Stomach (tissue), 9 donors: ENCODE data around the gene ADAMTS15. TPM values are rescaled to one million over a fixed set of nuclear protein-coding genes. Genes with fewer than 3 reads are reported as not detected.

Experiments used
- DNase-seq, 2 donors: peaks; one replicate each; pipeline versions ENCODE4 v3.0.0 to v3.0.0-alpha.2; 2013 to 2019
- H3K27ac ChIP-seq, 5 donors: fragments of 200-600 bp in 4 of 5; sonication (generic) in 4 of 5; one replicate each; pipeline ENCODE4 v1.5.1; 2013 to 2019; ENCODE audit warnings: mild to moderate bottlenecking in 1 of 5, moderate library complexity in 1 of 5
- H3K27me3 ChIP-seq, 3 donors: fragments of 200-600 bp; sonication (generic); one replicate each; pipeline ENCODE4 v1.5.1; 2017 to 2019; ENCODE audit warnings: mixed run types in 1 of 3
- H3K36me3 ChIP-seq, 4 donors: fragments of 200-600 bp; sonication (generic); 1 replicate in 3 of 4; 2 replicates in 1 of 4; pipeline ENCODE4 v1.5.1; 2016 to 2019
- H3K4me1 ChIP-seq, 4 donors: fragments of 200-600 bp; sonication (generic); one replicate each; pipeline ENCODE4 v1.5.1; 2016 to 2019
- H3K4me3 ChIP-seq, 4 donors: fragments of 200-600 bp; sonication (generic) in 3 of 4; one replicate each; pipeline ENCODE4 v1.5.1; 2016 to 2019; ENCODE audit warnings: mild to moderate bottlenecking in 1 of 4
- H3K9me3 ChIP-seq, 4 donors: fragments of 200-600 bp; sonication (generic); one replicate each; pipeline ENCODE4 v1.5.1; 2016 to 2019
- CTCF ChIP-seq, 7 experiments: fragments of 450-650 bp in 4 of 7; fragments of 200-600 bp in 3 of 7; sonication (generic) in 3 of 7; IDR thresholded peaks; one replicate each; pipeline ENCODE4 v1.5.1; 2016 to 2019; ENCODE audit warnings: antibody characterized with exemption in 7 of 7, control low read depth in 2 of 7, mild to moderate bottlenecking in 1 of 7
- EP300 ChIP-seq: sonication (generic); formaldehyde crosslinking; IDR thresholded peaks from one replicate; pipeline ENCODE4 v1.6.1; 2017; ENCODE audit warnings: antibody characterized with exemption
- POLR2A ChIP-seq, 4 donors: fragments of 450-650 bp; IDR thresholded peaks; one replicate each; pipeline ENCODE4 v1.6.1; 2016; ENCODE audit warnings: antibody characterized with exemption in 4 of 4, control low read depth in 2 of 4, mild to moderate bottlenecking in 1 of 4, moderate library complexity in 1 of 4
- POLR2AphosphoS5 ChIP-seq, 3 donors: sonication (generic); formaldehyde crosslinking; IDR thresholded peaks; one replicate each; pipeline ENCODE4 v1.6.1; 2016; ENCODE audit warnings: antibody characterized with exemption in 3 of 3
- WGBS, 5 donors: extraction: QIAGEN DNeasy Blood & Tissue Kit in 3 of 5; methylation state at CpG; one replicate each; pipeline versions ENCODE4 v1.1.5 to v1.1.7; 2013 to 2018; 5-methylcytosine and 5-hydroxymethylcytosine counted together
- intact Hi-C: fragments of 100-400 bp; cut with DNase I; formaldehyde crosslinking; loops from one replicate; pipeline ENCODE4 v1.15.1; 2023; ENCODE audit warnings: low total_unique reads
- polyA plus RNA-seq, 3 donors: library from polyadenylated mRNA; stranded (reverse); fragments of 200-250 nt; gene quantifications; one replicate each; pipeline ENCODE4 v1.2.3, GENCODE V29; 2013
- total RNA-seq, 5 donors: library from RNA; depleted of rRNA; stranded (reverse); fragments of >200 nt; gene quantifications; one replicate each; pipeline versions ENCODE4 v1.1.0 to v1.2.3, GENCODE V29; 2014 to 2016
- donor health status: healthy with polysubstance abuse.
- donor health status: Bipolar disorder and iron deficiency.
- donor health status: healthy.

ADAMTS15 gene
- total and polyA plus RNA-seq, 8 donors, result 1.4 to 23.5 (median 2.4) TPM

GRCh38 chr11:130490682-130491449, 42.4 kb downstream of the ADAMTS15 start:
- WGBS, 5 donors, result 81 to 88% (median 85%) methylated on average over 7 of the region's 7 CpGs
- no peak overlapping the region for H3K4me3 ChIP-seq
- no peaks in the 10 kb centered on the region for H3K27me3 ChIP-seq
- H3K4me1 ChIP-seq, result peaks cover 20 to 25% (median 24%) of the 10 kb centered on the region in 4 donors
- intact Hi-C loops, result no loop called here
- DNase-seq, result no peak
- H3K27ac ChIP-seq, result no peak overlapping the region
- no peaks in the 10 kb centered on the region for H3K9me3 ChIP-seq
- no peak for TF ChIP-seq CTCF (IDR thresholded peaks at IDR 0.05)
- no peak for TF ChIP-seq EP300
- no peak for TF ChIP-seq POLR2AphosphoS5 (IDR thresholded peaks at IDR 0.05)
- no peak for TF ChIP-seq POLR2A (IDR thresholded peaks at IDR 0.05)
- no peaks in the 10 kb centered on the region for H3K36me3 ChIP-seq

GRCh38 chr11:130498181-130498580, 49.7 kb downstream of the ADAMTS15 start:
- H3K4me1 ChIP-seq, result no peaks in the 10 kb centered on the region
- H3K27ac ChIP-seq, result no peak overlapping the region
- no peak for DNase-seq
- no peak for TF ChIP-seq CTCF (IDR thresholded peaks at IDR 0.05)
- no peak for TF ChIP-seq EP300
- TF ChIP-seq POLR2A (IDR thresholded peaks at IDR 0.05), result no peak
- TF ChIP-seq POLR2AphosphoS5 (IDR thresholded peaks at IDR 0.05), result no peak
- H3K36me3 ChIP-seq, result no peaks in the 10 kb centered on the region
- H3K9me3 ChIP-seq, result peaks cover 0 to 8% (median 3%) of the 10 kb centered on the region in 4 donors
- intact Hi-C loops, result no loop called here
- no peak overlapping the region for H3K4me3 ChIP-seq
- no peaks in the 10 kb centered on the region for H3K27me3 ChIP-seq

GRCh38 chr11:130499828-130500227, 51.4 kb downstream of the ADAMTS15 start:
- no peak for DNase-seq
- TF ChIP-seq EP300, result no peak
- TF ChIP-seq CTCF (IDR thresholded peaks at IDR 0.05), result no peak
- no peak for TF ChIP-seq POLR2AphosphoS5 (IDR thresholded peaks at IDR 0.05)
- no peak for TF ChIP-seq POLR2A (IDR thresholded peaks at IDR 0.05)
- H3K4me3 ChIP-seq, result no peak overlapping the region

DNA sequence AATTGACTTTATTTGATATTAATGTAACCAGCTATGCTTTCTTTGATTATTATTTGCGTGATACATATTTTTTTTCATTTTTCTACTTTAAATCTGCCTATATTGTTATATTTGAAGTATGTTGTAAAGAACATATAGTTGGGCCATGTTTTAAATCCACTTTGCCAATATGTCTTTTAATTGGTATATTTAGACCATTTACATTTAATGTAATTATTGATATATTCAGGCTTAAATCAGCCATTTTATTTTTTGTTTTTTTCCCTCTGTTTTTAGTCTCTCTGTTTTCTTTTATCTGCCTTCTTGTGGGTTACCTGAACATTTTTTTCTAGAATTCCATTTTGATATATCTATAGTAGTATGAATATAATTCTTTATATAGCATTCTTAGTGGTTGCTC, 55.9 kb downstream of the ADAMTS15 start:
- intact Hi-C loops, result no loop called here
- DNase-seq, result no peak
- no peak for TF ChIP-seq CTCF (IDR thresholded peaks at IDR 0.05)
- no peak for TF ChIP-seq POLR2AphosphoS5 (IDR thresholded peaks at IDR 0.05)
- no peak for TF ChIP-seq EP300
- TF ChIP-seq POLR2A (IDR thresholded peaks at IDR 0.05), result no peak
- Histone ChIP-seq H3K4me1 (peaks cover 0 to 5% (median 4%) of the 10 kb centered on the region in 4 donors), H3K36me3 (no peaks in the 10 kb centered on the region), H3K27me3 (no peaks in the 10 kb centered on the region), H3K27ac (no peak overlapping the region), H3K4me3 (no peak overlapping the region), H3K9me3 (peaks cover 0 to 18% (median 5%) of the 10 kb centered on the region in 4 donors)
- 93 to 100% (median 96%) methylated on average over 1 of the region's 1 CpG for WGBS, 5 donors

More at GRCh38 chr11:130499828-130500227, 51.4 kb downstream of the ADAMTS15 start:
- intact Hi-C loops, result no loop called here
- Histone ChIP-seq H3K36me3 (no peaks in the 10 kb centered on the region), H3K4me1 (no peaks in the 10 kb centered on the region), H3K27me3 (no peaks in the 10 kb centered on the region), H3K27ac (no peak overlapping the region), H3K9me3 (peaks cover 0 to 13% (median 4%) of the 10 kb centered on the region in 4 donors)
